ENCODE data around the gene HHIPL1.

HHIPL1 gene

DNA sequence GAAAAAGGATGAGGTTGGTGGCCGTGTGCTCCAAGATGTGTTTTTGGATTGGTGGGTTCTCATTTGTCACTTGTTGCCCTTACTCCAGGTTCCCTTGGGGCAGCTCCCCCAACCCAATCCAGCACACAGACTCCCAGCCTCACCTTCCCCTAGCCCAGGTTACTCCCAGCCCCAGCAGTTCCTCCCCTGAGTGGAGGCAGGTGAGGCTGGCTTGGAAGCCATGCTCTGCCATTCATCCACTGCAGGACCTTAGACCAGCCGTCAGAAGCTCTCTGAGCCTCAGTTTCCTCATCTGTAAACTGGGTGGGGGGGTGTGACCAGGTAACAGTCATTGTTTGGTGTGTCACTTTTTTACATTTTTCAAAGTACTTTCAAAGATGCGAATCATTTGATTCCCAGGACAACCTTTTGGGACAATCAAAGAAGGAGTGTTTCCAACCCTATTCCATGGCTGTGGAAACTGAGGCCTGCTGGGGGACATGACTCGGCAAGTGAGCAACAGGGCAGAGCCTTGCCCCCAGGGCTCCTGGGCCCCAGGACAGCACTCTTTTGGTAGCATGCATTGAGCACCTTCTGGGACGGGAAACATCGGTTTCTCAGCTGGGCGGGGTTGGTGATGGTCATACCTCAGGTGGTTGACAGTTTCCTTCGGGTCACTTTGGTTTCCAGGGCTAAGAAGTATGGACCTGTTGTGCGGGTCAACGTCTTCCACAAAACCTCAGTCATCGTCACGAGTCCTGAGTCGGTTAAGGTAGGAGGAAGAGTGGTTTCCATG lies 46.4 kb downstream of the HHIPL1 start:
- no peak for DNase-seq

DNA sequence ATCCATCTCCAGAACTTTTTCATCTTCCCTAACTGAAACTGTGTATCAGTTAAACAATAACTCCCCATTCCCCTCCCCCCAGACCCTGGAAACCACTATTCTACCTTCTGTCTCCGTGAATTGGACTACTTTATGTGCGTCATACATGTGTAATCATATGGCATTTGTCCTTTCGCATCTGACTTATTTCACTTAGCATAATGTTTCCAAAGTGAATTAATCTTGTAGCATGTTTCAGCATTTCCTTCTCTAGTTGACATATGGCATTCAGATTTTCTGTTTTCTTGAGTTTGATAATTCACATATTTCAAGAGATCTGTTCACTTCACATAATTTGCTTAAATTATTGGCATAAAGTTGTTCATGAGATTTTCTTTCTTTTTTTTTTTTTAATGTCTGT lies 49.0 kb downstream of the HHIPL1 start:
- DNase-seq, result no peak

DNA sequence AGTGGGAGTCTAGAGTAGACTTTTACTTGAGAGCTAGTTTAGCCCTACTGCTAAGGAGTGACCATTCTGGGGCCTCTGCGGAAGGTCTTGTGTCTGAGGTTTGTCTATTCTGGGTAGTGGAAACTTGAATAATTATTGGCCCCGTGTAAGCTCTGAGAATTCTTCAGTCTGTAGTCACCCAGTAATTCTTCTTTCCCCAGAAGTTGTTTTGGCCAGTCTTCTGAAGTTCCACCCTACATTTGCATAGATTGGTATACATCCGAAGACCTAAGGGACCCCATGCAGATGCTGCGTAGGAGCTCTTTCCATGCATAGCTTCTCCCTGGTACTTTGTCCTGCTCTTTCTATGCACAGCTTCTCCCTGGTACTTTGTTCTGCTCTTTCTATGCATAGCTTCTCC lies 52.0 kb downstream of the HHIPL1 start:
- DNase-seq, result no peak

DNA sequence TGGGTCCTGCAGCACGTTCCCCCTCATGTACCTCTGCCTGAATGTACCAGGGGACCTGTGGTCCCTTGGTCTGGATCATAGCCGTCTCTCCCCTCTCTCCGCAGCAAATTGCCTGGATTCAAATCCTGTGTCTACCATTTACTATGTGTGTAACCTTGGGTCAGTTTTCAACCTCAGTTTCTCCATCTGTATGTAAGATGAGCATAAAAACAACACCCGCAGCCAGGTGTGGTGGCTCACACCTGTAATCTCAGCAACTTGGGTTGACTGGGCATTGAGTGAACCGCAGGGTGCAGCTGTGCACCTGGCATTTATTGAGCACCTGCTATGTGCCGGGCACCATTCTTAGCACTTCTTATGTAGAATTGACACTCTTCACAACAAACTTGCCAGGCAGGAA lies 53.3 kb downstream of the HHIPL1 start:
- DNase-seq, result no peak

DNA sequence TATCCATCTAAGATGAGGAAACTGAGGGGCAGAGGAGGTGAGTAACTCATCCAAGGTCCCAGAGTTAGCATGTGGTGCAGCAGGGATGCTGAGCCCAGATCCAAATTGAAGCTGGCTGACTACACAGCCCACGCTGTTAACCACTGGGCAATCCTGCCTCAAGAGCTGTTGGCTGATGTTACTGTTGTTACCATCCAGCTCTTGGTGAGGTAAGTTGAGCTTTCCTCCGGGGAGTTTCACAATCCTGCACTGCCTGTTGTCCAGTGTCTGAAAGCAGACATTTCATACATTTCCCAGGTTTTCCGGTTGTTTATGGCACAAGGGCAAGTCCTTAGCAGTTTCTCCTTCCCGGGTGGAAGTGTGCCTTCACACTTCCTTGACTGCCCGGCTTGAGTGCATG lies 53.7 kb downstream of the HHIPL1 start:
- no peak for DNase-seq

DNA sequence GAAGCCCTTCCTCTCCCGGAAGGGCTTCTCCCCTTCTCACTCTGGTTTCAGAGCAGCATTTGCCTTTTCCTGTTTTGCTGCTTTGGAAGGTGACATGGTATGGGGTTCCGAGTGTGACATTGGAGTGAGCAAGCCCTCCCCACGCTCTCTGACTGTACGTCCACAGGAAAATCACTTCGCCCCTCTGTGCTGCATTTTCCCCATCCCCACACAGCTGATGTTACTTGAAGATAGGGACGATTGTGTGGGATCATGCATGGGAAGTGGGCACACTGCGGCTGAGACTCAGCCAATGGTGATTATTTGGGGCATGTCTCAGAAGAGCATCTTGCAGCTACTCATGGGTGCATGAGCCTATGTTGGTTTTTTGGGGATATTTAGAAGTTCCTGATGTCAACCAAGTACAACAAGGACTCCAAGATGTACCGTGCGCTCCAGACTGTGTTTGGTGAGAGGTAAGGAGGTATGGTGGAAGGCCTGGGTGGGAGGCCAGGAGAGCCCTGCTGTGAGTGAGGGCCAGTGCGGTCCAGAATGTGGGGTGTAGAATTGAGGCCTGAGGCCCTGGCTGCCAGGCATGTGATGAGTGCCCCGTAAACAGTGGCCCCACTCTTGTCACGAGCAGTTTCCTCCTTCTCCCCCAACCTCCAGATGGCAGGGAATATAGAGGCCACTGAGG lies 54.3 kb downstream of the HHIPL1 start:
- DNase-seq, result no peak

DNA sequence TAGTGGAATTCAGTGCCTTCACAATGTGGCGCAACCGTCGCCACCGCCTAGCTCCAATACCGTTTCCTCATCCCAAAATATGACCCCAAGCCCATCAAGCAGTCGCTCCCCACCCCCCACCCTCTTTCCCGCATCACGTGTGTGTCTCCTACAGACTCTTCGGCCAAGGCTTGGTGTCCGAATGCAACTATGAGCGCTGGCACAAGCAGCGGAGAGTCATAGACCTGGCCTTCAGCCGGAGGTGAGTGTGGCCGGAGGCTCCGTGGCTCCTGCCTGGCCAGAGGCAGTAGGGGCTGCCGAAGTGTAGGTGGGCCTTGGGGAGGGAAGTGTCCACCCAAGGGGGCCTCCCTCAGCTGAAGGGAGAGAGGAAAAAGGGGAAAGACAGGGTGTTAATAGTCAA lies 54.9 kb downstream of the HHIPL1 start:
- no peak for DNase-seq

DNA sequence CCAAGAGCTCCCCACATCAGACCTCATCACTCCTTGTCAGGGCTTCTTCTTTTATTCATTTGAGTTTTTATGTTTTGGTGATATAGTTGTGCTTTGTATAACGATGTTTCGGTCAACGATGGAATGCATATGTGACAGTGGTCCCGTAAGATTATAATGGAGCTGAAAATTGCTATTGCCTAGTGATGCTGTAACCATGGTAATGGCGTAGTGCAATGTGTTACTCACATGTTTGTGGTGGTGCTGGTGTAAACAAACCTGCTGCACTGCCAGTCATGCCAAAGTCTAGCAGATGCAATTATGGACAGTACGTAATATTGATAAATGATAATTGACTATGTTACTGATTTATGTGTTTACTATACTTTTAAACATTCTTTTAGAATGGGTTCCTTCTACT lies 55.5 kb downstream of the HHIPL1 start:
- DNase-seq, result no peak

DNA sequence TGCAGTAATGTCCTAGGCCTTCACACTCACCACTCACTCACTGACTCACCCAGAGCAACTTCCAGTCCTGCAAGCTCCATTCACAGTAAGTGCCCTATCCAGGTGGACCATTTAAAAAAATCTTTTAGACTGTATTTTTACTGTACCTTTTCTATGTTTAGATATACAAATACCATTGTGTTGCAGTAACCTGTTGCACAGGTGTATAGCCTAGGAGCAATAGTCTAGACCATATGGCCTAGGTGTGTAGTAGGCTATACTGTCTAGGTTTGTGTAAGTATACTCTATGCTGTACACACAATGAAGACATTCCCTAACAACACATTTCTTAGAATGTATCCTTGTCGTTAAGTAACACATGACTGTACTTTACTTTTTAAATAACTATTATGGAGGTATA lies 56.3 kb downstream of the HHIPL1 start:
- DNase-seq, result no peak

DNA sequence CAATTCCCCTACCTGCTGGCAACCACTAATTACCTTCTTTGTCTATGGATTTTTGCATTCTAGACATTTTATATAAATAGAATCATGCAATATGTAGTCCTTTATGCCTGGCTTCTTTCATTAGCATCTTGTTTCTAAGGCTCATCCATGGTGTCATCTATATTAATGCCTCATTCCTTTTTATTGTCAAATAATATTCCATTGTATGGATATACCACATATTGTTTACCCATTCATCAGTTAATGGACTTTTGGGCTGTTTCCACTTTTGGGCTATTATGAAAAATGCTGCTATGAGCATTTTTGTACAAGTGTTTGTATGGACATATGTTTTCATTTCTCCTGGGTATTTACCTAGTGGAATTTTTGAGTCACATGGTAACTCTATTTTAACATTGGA lies 57.2 kb downstream of the HHIPL1 start:
- no peak for DNase-seq

DNA sequence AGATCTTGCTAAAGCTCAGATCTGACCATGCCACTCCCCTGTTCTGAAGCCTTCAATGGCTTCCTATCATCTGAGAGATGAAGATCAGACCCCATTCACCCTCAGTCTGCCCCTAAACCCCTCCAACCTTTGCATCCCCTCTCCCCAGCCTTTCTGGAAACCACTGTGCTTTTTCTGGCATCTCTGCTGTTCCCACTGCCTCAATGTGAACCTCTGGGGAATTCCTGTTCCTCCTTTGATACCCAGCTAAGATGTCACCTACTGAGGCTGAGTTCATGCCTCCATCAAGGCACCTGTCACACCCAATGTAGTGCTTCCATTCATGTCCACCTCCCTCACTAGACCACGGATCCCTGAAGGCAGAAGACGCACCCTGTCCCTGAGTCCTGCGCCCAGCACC lies 58.5 kb downstream of the HHIPL1 start:
- no peak for DNase-seq

DNA sequence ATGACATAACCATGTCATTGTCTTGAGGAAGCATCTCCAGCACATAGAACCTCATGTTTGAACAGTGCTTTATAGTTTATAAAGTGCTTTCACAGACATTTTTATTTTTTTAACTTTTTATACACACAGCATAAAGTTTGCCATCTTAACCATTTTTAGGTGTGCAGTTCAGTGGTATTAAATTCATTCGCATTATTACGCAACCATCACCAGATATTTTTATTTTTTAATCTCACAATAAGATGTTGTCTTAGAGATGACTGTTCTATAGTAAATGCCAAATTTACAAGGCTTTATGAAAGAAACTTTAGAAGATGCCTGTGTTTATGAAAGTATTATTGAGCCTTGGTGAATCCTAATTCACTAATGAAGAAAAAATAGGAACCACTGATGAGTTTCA lies 59.1 kb downstream of the HHIPL1 start:
- no peak for DNase-seq

DNA sequence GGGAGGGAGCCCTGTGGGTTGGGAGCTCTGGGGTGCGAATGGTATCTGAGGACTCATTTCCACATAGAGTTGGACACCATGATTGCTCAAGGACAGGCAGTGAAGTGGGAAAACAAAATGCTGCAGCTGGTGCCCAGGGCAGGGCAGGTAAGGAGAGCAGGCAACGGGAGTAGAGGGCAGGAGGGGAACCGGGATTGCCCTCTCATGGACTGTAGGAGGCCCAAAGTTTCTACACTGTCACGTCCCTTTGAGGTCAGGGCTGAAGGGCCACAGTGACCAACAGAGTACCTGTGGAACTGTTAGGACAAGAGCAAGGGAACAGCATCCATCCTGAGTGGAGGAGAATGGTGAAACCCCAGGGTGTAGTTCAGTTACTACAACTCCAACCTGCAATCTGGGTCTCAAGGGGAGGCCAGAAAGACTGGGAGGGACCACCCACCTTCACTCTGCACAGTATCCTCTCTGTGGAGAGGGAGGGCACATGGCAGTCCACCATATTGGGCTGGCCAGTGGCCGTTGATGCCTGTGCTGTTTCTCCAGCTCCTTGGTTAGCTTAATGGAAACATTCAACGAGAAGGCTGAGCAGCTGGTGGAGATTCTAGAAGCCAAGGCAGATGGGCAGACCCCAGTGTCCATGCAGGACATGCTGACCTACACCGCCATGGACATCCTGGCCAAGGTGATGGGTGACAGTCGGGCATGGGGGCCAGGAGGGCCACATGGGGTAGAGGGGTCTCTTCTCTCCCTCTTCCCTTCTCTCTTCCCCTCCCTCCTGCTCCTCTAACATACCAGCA lies 61.4 kb downstream of the HHIPL1 start:
- no peak for DNase-seq

DNA sequence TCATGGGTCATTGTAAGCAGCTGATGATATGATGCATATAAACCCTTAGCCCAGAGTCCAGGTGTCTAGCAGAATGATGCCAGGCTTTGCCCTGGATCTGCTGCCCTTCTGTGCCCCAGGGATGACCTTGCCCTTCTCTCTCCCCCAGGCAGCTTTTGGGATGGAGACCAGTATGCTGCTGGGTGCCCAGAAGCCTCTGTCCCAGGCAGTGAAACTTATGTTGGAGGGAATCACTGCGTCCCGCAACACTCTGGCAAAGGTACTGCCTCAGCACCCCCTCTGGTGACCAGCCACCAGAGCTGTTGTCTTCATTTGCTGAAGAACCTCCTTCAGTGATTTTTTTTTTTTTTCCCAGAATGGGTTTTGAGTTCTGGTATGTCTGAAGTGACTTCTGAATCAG lies 62.5 kb downstream of the HHIPL1 start:
- DNase-seq, result no peak

DNA sequence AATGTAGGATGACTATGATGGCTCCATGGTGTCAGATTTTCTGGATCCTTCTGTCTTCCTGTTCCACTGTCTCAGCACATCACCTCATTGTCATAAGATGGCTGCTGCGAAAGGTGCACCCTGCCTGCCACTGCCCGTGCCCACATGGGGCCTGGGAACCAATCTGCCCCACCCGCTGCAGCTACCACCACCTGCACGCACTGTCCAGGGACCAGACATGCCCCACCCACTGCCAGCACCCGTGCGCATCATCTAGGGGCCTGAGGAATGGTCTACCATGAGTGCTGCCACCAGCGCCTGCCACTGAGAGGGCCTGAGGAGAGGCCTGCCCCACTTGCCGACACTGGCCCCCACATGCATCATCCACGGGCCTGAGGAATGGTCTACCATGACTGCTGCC lies 63.0 kb downstream of the HHIPL1 start:
- no peak for DNase-seq

DNA sequence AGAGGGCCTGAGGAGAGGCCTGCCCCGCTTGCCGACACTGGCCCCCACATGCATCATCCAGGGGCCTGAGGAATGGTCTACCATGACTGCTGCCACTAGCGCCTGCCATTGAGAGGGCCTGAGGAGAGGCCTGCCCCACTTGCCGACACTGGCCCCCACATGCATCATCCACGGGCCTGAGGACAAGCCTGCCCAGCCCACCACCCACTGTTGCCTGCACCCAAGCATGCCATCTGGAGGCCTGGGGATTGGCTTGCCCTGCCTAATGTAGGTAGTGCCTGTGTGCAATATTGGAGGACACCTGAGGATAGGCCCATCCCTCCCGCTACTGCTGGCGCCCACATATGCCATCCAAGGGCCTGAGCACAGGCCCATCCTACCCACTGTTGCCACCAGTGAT lies 63.5 kb downstream of the HHIPL1 start:
- no peak for DNase-seq

DNA sequence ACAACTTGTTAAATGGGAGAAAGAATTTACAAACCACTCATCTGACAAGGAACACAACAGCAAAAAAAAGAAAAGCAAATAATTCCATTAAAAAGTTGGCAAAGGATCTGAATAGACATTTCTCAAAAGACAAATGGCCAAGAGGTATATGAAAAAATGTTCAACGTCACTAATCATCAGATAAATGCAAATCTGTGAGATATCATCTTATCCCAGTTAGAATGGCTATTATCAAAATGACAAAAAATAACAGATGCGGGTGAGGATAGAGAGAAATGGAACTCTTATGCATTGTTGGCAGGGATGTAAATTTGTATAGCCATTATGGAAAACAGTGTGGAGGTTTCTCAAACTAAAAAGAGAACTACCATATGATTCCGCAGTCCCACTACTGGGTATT lies 69.0 kb downstream of the HHIPL1 start:
- no peak for DNase-seq

DNA sequence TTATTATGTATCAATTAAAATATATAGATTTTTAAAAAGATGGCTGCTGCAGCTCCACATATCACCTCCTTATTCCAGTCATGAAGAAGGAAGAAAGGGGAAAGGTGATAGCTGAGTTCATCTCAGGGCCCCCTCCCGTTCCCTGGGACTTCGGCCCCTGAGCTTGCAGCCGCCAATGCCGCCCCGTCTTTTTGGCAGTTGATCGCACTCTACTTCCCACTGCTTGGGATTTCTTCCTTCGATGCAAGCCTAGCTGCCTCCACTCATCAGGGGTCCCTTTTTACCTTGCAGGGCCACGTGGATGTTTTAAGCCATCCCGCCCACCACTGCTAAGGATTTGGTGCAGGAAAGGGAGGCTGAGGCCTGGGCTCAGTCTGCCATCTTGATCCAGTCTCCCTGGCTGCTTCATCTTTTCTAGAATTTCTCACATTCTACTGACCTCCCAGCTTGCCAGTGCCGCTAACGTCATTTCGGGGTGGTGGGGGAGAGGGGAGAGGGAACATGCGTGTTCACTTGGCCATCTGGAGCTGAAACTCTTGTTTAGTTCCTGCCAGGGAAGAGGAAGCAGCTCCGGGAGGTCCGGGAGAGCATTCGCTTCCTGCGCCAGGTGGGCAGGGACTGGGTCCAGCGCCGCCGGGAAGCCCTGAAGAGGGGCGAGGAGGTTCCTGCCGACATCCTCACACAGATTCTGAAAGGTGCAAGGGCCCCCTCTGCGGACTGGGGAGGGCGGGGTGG lies 70.5 kb downstream of the HHIPL1 start:
- DNase-seq, result no peak

DNA sequence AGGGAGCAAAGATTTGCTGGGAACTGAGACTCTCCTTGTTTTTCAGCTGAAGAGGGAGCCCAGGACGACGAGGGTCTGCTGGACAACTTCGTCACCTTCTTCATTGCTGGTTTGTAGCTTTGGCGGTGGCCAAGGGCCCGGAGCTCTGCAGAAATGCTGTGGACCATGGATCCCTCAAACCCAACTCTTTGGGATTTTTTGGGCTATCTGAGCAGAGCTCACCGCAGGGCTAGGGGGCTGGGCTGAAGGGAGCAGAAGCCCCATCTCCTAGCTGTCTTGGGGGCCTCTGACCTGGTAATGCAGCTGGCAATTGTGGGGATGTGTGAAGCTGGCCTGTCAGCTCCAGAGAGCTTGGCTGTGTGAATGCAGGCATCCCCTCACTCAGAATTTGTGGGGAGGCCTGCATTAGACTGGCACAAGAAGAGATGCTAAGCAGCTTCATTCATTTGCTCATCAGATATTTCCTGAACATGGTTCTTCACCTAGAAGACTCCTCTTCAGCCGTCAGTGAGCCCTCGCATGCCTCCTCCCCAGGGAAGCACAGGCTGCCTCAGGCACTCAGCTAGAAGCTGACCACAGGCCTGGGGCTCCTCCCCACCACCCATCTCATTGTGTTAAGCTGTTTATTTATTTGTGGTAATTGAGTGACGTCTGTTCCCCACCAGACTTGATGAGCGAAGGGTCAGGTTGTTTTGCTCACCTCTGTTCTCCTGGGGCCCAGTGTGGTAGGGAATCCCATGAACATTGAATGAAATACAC lies 71.3 kb downstream of the HHIPL1 start:
- DNase-seq, result no peak

DNA sequence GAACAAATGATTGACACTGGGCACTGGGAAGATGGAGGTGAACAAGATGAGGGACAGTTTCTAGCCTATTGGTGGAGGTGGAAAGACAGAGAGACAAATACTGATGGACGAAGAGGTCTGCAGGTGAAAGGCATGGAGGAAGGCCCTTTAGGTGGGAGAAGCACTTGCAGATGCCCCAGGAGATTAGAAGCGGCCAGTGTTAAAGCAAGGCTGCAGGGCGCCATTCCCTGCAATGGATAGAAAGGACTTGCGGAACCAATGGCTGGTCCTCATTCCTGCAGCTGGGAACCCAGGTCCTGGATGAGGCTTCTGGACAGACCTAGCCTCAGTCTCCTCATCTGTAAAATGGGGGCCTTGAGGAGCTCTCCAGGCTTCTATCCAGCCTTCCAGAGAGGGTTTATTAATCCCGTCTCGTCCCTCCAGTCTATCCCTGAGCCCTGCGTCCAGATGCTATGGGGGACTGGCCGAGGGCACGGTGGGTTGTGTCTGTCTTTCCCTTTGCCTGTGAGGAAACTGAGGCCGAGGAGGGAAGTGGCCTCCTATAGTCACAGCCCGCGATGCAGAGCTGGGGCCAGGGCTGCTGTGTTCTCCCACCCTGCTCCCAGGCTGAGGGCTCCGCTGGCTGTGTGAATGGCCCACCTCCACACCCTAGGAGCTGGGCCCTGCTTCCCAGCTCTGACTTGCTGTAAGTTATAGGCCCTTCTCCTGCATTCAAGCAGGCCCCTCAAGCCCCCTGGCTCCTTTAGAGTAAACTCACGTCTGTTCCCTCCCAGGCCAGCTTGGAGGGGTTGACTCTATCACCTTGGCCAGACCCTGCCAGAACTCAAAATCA lies 72.1 kb downstream of the HHIPL1 start:
- DNase-seq, result no peak

DNA sequence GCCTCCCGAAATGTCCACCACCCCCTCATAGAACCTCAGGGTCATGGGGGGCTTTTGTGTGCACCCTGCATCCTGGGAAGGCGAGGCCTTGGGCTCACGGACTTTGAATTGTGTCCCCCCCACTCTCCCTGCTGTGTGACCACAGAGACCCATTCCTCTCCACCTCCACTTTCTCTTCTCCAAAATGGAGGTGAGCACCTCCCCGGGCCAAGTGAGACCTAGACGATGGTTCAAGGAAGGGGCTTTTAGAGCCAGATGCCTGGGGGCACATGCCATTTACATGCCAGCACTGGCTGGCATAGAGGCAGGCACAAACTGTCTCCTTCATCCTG lies 72.7 kb downstream of the HHIPL1 start:
- DNase-seq, result no peak
